Measurements from ENCODE around the gene BCL2L14.

Gene BCL2L14

GRCh38 chr12:12116677-12117076, 45.9 kb downstream of the BCL2L14 start:
- TF ChIP-seq CTCF (IDR thresholded peaks at IDR 0.05; ENCODE audit: control insufficient read depth, extremely low read depth, insufficient read depth), result no peak

GRCh38 chr12:12121061-12121460, 50.3 kb downstream of the BCL2L14 start:
- DNase-seq (ENCODE audit: low read depth), result no peak
- TF ChIP-seq CTCF (IDR thresholded peaks at IDR 0.05; ENCODE audit: control insufficient read depth, extremely low read depth, insufficient read depth), result no peak
- no peak overlapping the region for H3K4me3 ChIP-seq (ENCODE audit: low read depth, low read length)

More at GRCh38 chr12:12116677-12117076, 45.9 kb downstream of the BCL2L14 start:
- no peak for DNase-seq (ENCODE audit: low read depth)
- H3K4me3 ChIP-seq (ENCODE audit: low read depth, low read length), result no peak overlapping the region

- no peak for DNase-seq (ENCODE audit: low read depth)
- no peak for TF ChIP-seq CTCF (IDR thresholded peaks at IDR 0.05; ENCODE audit: control insufficient read depth, extremely low read depth, insufficient read depth)
- H3K4me3 ChIP-seq (ENCODE audit: low read depth, low read length), result no peak overlapping the region
Measured at GRCh38 chr12:12123036-12123604, 52.4 kb downstream of the BCL2L14 start.

GRCh38 chr12:12126551-12126950, 55.8 kb downstream of the BCL2L14 start:
- no peak for DNase-seq (ENCODE audit: low read depth)
- no peak overlapping the region for H3K4me3 ChIP-seq (ENCODE audit: low read depth, low read length)
- TF ChIP-seq CTCF (IDR thresholded peaks at IDR 0.05; ENCODE audit: control insufficient read depth, extremely low read depth, insufficient read depth), result no peak

GRCh38 chr12:12127304-12127703, 56.6 kb downstream of the BCL2L14 start:
- no peak overlapping the region for H3K4me3 ChIP-seq (ENCODE audit: low read depth, low read length)
- no peak for DNase-seq (ENCODE audit: low read depth)
- no peak for TF ChIP-seq CTCF (IDR thresholded peaks at IDR 0.05; ENCODE audit: control insufficient read depth, extremely low read depth, insufficient read depth)

- no peak for TF ChIP-seq CTCF (IDR thresholded peaks at IDR 0.05; ENCODE audit: control insufficient read depth, extremely low read depth, insufficient read depth)
- no peak for DNase-seq (ENCODE audit: low read depth)
- H3K4me3 ChIP-seq (ENCODE audit: low read depth, low read length), result no peak overlapping the region
Measured at GRCh38 chr12:12128670-12129069, 57.9 kb downstream of the BCL2L14 start.

- DNase-seq (ENCODE audit: low read depth), result no peak
- TF ChIP-seq CTCF (IDR thresholded peaks at IDR 0.05; ENCODE audit: control insufficient read depth, extremely low read depth, insufficient read depth), result no peak
- H3K4me3 ChIP-seq (ENCODE audit: low read depth, low read length), result no peak overlapping the region
Measured at GRCh38 chr12:12133259-12133658, 62.5 kb downstream of the BCL2L14 start.
